T-helper 22 cell (primary cell): Measurements from ENCODE around the gene EIF3D.
"Not testable (repeated sequence)": the region's sequence is repeated elsewhere in the genome, so short reads cannot be mapped to it uniquely, and the experiment has no call there.

ENCODE experiments used
- DNase-seq: peaks from one replicate; pipeline ENCODE4 v3.0.0-alpha.2; 2020; ENCODE audit warnings: low read depth

The EIF3D gene

GRCh38 chr22:36549033-36549432, 20.1 kb upstream of the EIF3D start:
- DNase-seq, result no peak

GRCh38 chr22:36548606-36549005, 19.6 kb upstream of the EIF3D start:
- no peak for DNase-seq

- DNase-seq, result no peak
Measured at GRCh38 chr22:36546932-36547331, 18.0 kb upstream of the EIF3D start.

- no peak for DNase-seq
Measured at GRCh38 chr22:36546092-36546804, 17.3 kb upstream of the EIF3D start.

GRCh38 chr22:36544107-36544620, 15.2 kb upstream of the EIF3D start:
- DNase-seq, result no peak

- DNase-seq, result no peak
Measured at GRCh38 chr22:36541831-36542411, 13.0 kb upstream of the EIF3D start.

GRCh38 chr22:36540867-36541642, 12.1 kb upstream of the EIF3D start:
- no peak for DNase-seq

- no peak for DNase-seq
Measured at GRCh38 chr22:36538529-36538928, 9.6 kb upstream of the EIF3D start.

- DNase-seq, result no peak
Measured at GRCh38 chr22:36536717-36537116, 7.8 kb upstream of the EIF3D start.

GRCh38 chr22:36533320-36533719, 4.4 kb upstream of the EIF3D start:
- not testable (repeated sequence) for DNase-seq

- no peak for DNase-seq
Measured at GRCh38 chr22:36532466-36532865, 3.5 kb upstream of the EIF3D start.

GRCh38 chr22:36528341-36528740, 625 bp downstream of the EIF3D start:
- DNase-seq, result no peak

- no peak for DNase-seq
Measured at GRCh38 chr22:36522662-36523061, 6.3 kb downstream of the EIF3D start.

- no peak for DNase-seq
Measured at GRCh38 chr22:36520423-36520822, 8.5 kb downstream of the EIF3D start.

- DNase-seq, result not testable (repeated sequence)
Measured at GRCh38 chr22:36519906-36520305, 9.1 kb downstream of the EIF3D start.

GRCh38 chr22:36514766-36515165, 14.2 kb downstream of the EIF3D start:
- DNase-seq, result no peak

- no peak for DNase-seq
Measured at GRCh38 chr22:36512991-36513390, 16.0 kb downstream of the EIF3D start.

GRCh38 chr22:36512333-36512732, 16.6 kb downstream of the EIF3D start:
- no peak for DNase-seq

GRCh38 chr22:36510966-36511881, 17.7 kb downstream of the EIF3D start:
- DNase-seq, result no peak

- DNase-seq, result no peak
Measured at GRCh38 chr22:36510384-36510783, 18.6 kb downstream of the EIF3D start.

- DNase-seq, result no peak
Measured at GRCh38 chr22:36507518-36508010, 21.4 kb downstream of the EIF3D start.
